ENCODE measurements around the gene AK5. TPM values are rescaled to one million over a fixed set of nuclear protein-coding genes. Genes with fewer than 3 reads are reported as not detected.
"Not testable (repeated sequence)": the region's sequence is repeated elsewhere in the genome, so short reads cannot be mapped to it uniquely, and the experiment has no call there.

Gene AK5
- total and polyA plus RNA-seq, 7 donors = 0.14 to 0.49 (median 0.30) TPM; not detected in 2

- no peak overlapping the region for H3K27ac ChIP-seq
- TF ChIP-seq, protein P1, sequence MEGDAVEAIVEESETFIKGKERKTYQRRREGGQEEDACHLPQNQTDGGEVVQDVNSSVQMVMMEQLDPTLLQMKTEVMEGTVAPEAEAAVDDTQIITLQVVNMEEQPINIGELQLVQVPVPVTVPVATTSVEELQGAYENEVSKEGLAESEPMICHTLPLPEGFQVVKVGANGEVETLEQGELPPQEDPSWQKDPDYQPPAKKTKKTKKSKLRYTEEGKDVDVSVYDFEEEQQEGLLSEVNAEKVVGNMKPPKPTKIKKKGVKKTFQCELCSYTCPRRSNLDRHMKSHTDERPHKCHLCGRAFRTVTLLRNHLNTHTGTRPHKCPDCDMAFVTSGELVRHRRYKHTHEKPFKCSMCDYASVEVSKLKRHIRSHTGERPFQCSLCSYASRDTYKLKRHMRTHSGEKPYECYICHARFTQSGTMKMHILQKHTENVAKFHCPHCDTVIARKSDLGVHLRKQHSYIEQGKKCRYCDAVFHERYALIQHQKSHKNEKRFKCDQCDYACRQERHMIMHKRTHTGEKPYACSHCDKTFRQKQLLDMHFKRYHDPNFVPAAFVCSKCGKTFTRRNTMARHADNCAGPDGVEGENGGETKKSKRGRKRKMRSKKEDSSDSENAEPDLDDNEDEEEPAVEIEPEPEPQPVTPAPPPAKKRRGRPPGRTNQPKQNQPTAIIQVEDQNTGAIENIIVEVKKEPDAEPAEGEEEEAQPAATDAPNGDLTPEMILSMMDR (IDR thresholded peaks at IDR 0.05) = no peak
- intact Hi-C loops (cut with DNase I) = no loop called here
- no peaks in the 10 kb centered on the region for H3K9me3 ChIP-seq
- no peaks in the 10 kb centered on the region for H3K4me1 ChIP-seq
- H3K27me3 ChIP-seq (ENCODE audit: insufficient read depth in 3 of 3, low read length in 2 of 3) = no peaks in the 10 kb centered on the region
- DNase-seq (no peak), ATAC-seq (no peak)
- H3K36me3 ChIP-seq (ENCODE audit: insufficient read depth in 1 of 2, low read depth in 1 of 2) = no peaks in the 10 kb centered on the region
- no peak overlapping the region for H3K4me3 ChIP-seq
- WGBS, 3 donors = 57 to 67% (median 62%) methylated on average over 8 of the region's 8 CpGs
Measured at GRCh38 chr1:77308889-77309621, 27.2 kb downstream of the AK5 start.

- H3K4me3 ChIP-seq = no peak overlapping the region
- H3K9me3 ChIP-seq = no peaks in the 10 kb centered on the region
- H3K36me3 ChIP-seq (ENCODE audit: insufficient read depth in 1 of 2, low read depth in 1 of 2) = no peaks in the 10 kb centered on the region
- no peak for ATAC-seq
- no peak overlapping the region for H3K27ac ChIP-seq
- intact Hi-C loops (cut with DNase I) = no loop called here
- no peaks in the 10 kb centered on the region for H3K27me3 ChIP-seq (ENCODE audit: insufficient read depth in 3 of 3, low read length in 2 of 3)
- no peak for DNase-seq
- TF ChIP-seq, protein P1 (IDR thresholded peaks at IDR 0.05) = no peak
- WGBS, 3 donors = 85 to 88% (median 86%) methylated on average over 3 of the region's 3 CpGs
- H3K4me1 ChIP-seq = no peaks in the 10 kb centered on the region
Measured at GRCh38 chr1:77310924-77311323, 29.1 kb downstream of the AK5 start.

- H3K4me1 ChIP-seq; H3K4me3 ChIP-seq; DNase-seq; H3K27me3 ChIP-seq (ENCODE audit: insufficient read depth in 3 of 3, low read length in 2 of 3); intact Hi-C loops (cut with DNase I); H3K36me3 ChIP-seq (ENCODE audit: insufficient read depth in 1 of 2, low read depth in 1 of 2); H3K9me3 ChIP-seq; H3K27ac ChIP-seq; ATAC-seq: not testable (repeated sequence)
- 87 to 93% (median 91%) methylated on average over 5 of the region's 5 CpGs for WGBS, 3 donors
Measured at GRCh38 chr1:77312364-77312763, 30.5 kb downstream of the AK5 start.

GRCh38 chr1:77313491-77313890, 31.7 kb downstream of the AK5 start:
- no peaks in the 10 kb centered on the region for H3K36me3 ChIP-seq (ENCODE audit: insufficient read depth in 1 of 2, low read depth in 1 of 2)
- no peak for DNase-seq
- no peaks in the 10 kb centered on the region for H3K9me3 ChIP-seq
- TF ChIP-seq, protein P1 (IDR thresholded peaks at IDR 0.05) = no peak
- intact Hi-C loops (cut with DNase I) = no loop called here
- H3K27ac ChIP-seq = no peak overlapping the region
- H3K27me3 ChIP-seq (ENCODE audit: insufficient read depth in 3 of 3, low read length in 2 of 3) = no peaks in the 10 kb centered on the region
- no peak overlapping the region for H3K4me3 ChIP-seq
- no peak for ATAC-seq
- H3K4me1 ChIP-seq = no peaks in the 10 kb centered on the region
- WGBS, 3 donors = 65 to 70% (median 70%) methylated on average over 8 of the region's 8 CpGs

- WGBS, 3 donors = 36 to 50% (median 42%) methylated on average over 1 of the region's 1 CpG
- H3K9me3 ChIP-seq = no peaks in the 10 kb centered on the region
- intact Hi-C loops (cut with DNase I) = no loop called here
- H3K27me3 ChIP-seq (ENCODE audit: insufficient read depth in 3 of 3, low read length in 2 of 3) = no peaks in the 10 kb centered on the region
- no peaks in the 10 kb centered on the region for H3K4me1 ChIP-seq
- DNase-seq = no peak
- no peak for ATAC-seq
- no peak overlapping the region for H3K4me3 ChIP-seq
- no peaks in the 10 kb centered on the region for H3K36me3 ChIP-seq (ENCODE audit: insufficient read depth in 1 of 2, low read depth in 1 of 2)
- no peak overlapping the region for H3K27ac ChIP-seq
- TF ChIP-seq, protein P1 (IDR thresholded peaks at IDR 0.05) = no peak
Measured at GRCh38 chr1:77316006-77316405, 34.2 kb downstream of the AK5 start.
